ENCODE measurements around the gene C19orf25. TPM values are rescaled to one million over a fixed set of nuclear protein-coding genes. Genes with fewer than 3 reads are reported as not detected.

The C19orf25 gene
- total RNA-seq, 1 donor, result 37.7 TPM

GRCh38 chr19:1496714-1497577, 17.9 kb upstream of the C19orf25 start:
- DNase-seq (ENCODE audit: low read depth in 2 of 3, low spot score in 2 of 3), result no peak

- DNase-seq (ENCODE audit: low read depth in 2 of 3, low spot score in 2 of 3), result no peak
Observed at GRCh38 chr19:1495799-1496713, 17.0 kb upstream of the C19orf25 start.

GRCh38 chr19:1495051-1495798, 16.2 kb upstream of the C19orf25 start:
- no peak for DNase-seq (ENCODE audit: low read depth in 2 of 3, low spot score in 2 of 3)

GRCh38 chr19:1494115-1494815, 15.2 kb upstream of the C19orf25 start:
- DNase-seq (ENCODE audit: low read depth in 2 of 3, low spot score in 2 of 3), result no peak

- no peak for DNase-seq (ENCODE audit: low read depth in 2 of 3, low spot score in 2 of 3)
Observed at GRCh38 chr19:1492474-1493006, 13.5 kb upstream of the C19orf25 start.

- DNase-seq (ENCODE audit: low read depth in 2 of 3, low spot score in 2 of 3), result no peak
Observed at GRCh38 chr19:1491849-1492170, 12.8 kb upstream of the C19orf25 start.

GRCh38 chr19:1491114-1491848, 12.3 kb upstream of the C19orf25 start, which contains the start of gene REEP6:
REEP6 (plus strand) TSS chr19:1491181; CDS start chr19:1491270, 89 bp downstream.
- no peak for DNase-seq (ENCODE audit: low read depth in 2 of 3, low spot score in 2 of 3)

GRCh38 chr19:1490311-1491113, 11.5 kb upstream of the C19orf25 start, which contains the start of gene PCSK4:
PCSK4 (minus strand) TSS chr19:1490350; CDS start chr19:1490346, 4 bp downstream.
- peak; percentile 94 to 99 (median 98) for DNase-seq (ENCODE audit: low read depth in 2 of 3, low spot score in 2 of 3)

- DNase-seq (ENCODE audit: low read depth in 2 of 3, low spot score in 2 of 3), result peak in 1 of 3 donors; percentile 74
Observed at GRCh38 chr19:1489463-1490310, 10.7 kb upstream of the C19orf25 start.

- no peak for DNase-seq (ENCODE audit: low read depth in 2 of 3, low spot score in 2 of 3)
Observed at GRCh38 chr19:1488282-1488601, 9.2 kb upstream of the C19orf25 start.

- no peak for DNase-seq (ENCODE audit: low read depth in 2 of 3, low spot score in 2 of 3)
Observed at GRCh38 chr19:1487576-1488281, 8.7 kb upstream of the C19orf25 start.

GRCh38 chr19:1486720-1487575, 7.9 kb upstream of the C19orf25 start:
- no peak for DNase-seq (ENCODE audit: low read depth in 2 of 3, low spot score in 2 of 3)

GRCh38 chr19:1483979-1484428, 5.0 kb upstream of the C19orf25 start:
- no peak for DNase-seq (ENCODE audit: low read depth in 2 of 3, low spot score in 2 of 3)

GRCh38 chr19:1483131-1483978, 4.3 kb upstream of the C19orf25 start:
- DNase-seq (ENCODE audit: low read depth in 2 of 3, low spot score in 2 of 3), result no peak
